Cardiac muscle cell (in vitro differentiated cells and primary cell): ENCODE results near the gene IL6R. TPM values are rescaled to one million over a fixed set of nuclear protein-coding genes. Genes with fewer than 3 reads are reported as not detected.
"Not testable (repeated sequence)": the region's sequence is repeated elsewhere in the genome, so short reads cannot be mapped to it uniquely, and the experiment has no call there.

ENCODE experiments used
- DNase-seq, 2 donors: peaks; one replicate each; pipeline versions ENCODE4 v3.0.0 to v3.0.0-alpha.2; 2010 to 2017; ENCODE audit warnings: low read depth in 1 of 2, low spot score in 1 of 2
- H3K27ac ChIP-seq: fragments of 200-600 bp; sonication (generic); 2 replicates; pipeline ENCODE4 v1.5.1; 2016
- H3K27me3 ChIP-seq: fragments of 200-600 bp; sonication (generic); 2 replicates; pipeline ENCODE4 v1.6.0; 2016; ENCODE audit warnings: control low read depth
- H3K36me3 ChIP-seq: fragments of 200-600 bp; sonication (generic); 2 replicates; pipeline ENCODE4 v1.5.1; 2016; ENCODE audit warnings: control low read depth
- H3K4me1 ChIP-seq: fragments of 200-600 bp; sonication (generic); 2 replicates; pipeline ENCODE4 v1.8.1; 2017; ENCODE audit warnings: low read depth, mild to moderate bottlenecking, mixed run types
- H3K4me3 ChIP-seq: fragments of 200-600 bp; sonication (generic); 2 replicates; pipeline ENCODE4 v1.5.1; 2016; ENCODE audit warnings: mild to moderate bottlenecking
- H3K9me3 ChIP-seq: fragments of 200-600 bp; sonication (generic); 2 replicates; pipeline ENCODE4 v1.5.1; 2017; ENCODE audit warnings: low read depth, mild to moderate bottlenecking, control low read depth
- CTCF ChIP-seq: IDR thresholded peaks from 2 replicates; pipeline ENCODE4 v1.5.1; 2012; ENCODE audit warnings: low read depth, mild to moderate bottlenecking, low read length
- polyA plus RNA-seq: library from polyadenylated mRNA; unstranded; fragments of >200 nt; fragmentation: Nextera tagmentation; extraction: Ambion mirVana; gene quantifications from 2 replicates; pipeline ENCODE4 v1.2.1, GENCODE V29; 2016
- total RNA-seq: library from RNA; depleted of rRNA; stranded (reverse); fragments of >200 nt; gene quantifications from 2 replicates; pipeline ENCODE4 v1.2.3, GENCODE V29; 2016

Gene IL6R
- total and polyA plus RNA-seq, 2 experiments from 2014 or later: 2.5 to 5.2 TPM

DNA sequence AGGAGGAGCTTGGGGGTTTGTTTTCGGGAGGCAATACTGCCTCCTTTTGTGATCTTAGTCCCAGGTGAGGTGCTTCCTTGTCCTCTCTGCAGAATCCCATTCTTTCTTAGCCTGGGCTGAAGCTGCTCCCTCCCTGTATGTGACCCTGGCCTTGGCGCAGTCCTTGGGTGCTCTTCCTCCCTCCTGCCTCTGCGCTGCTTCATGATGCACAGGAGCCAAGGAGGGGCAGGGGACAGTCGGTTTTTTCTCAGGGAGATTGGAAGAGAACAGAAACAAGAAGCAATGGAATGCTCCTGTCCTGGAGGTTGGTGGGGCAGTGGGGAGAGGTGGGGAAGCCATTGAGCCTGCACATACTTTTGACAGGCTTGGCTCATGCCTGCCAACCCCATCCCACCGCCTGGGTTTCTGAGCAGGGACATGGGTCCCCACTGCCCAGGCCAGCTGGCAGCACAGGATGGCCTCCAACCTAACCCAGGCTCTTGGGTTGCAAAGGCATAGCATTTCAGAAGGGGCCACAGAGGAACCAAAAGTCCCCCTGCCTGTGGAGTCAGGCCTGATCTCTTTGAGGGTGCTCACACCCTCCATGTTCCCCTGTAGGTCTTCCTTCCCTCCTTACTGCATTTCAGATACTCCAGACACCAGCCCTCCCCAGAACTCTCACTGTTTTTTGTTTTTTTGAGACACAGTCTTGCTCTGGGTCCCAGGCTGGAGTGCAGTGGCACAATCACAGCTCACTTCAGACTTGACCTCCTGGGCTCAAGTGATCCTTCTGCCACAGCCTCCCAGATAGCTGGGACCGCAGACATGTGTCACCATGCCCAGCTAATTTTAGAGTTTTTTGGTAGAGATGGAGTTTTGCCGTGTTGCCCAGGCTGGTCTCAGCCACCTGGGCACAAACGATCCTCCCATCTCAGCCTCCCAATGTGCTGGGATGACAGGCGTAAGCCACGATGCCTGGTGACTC is 16.1 kb downstream of the IL6R start:
- Histone ChIP-seq H3K36me3 (no peaks in the 10 kb centered on the region), H3K27me3 (no peaks in the 10 kb centered on the region), H3K9me3 (no peaks in the 10 kb centered on the region), H3K27ac (no peak overlapping the region), H3K4me1 (peaks cover 9% of the 10 kb centered on the region), H3K4me3 (no peak overlapping the region)
- no peak for DNase-seq
- TF ChIP-seq CTCF: no peak

DNA sequence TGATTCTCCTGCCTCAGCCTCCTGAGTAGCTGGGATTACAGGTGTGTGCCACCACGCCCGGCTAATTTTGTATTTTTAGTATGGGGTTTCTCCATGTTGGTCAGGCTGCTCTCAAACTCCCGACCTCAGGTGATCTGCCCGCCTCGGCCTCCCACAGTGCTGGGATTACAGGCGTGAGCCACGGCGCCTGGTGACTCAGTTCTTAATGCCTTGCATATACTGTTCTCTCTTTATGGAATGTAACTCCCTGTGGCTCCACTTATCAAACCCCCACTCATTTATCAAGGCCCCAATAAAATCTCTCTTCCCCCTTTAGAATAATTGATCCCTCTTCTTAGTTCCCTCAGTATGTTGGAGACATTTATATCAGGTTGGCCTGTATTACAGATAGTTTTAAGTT is 16.9 kb downstream of the IL6R start:
- not testable (repeated sequence) for H3K9me3 ChIP-seq, DNase-seq, H3K27me3 ChIP-seq, H3K4me1 ChIP-seq, H3K27ac ChIP-seq, H3K4me3 ChIP-seq, H3K36me3 ChIP-seq

DNA sequence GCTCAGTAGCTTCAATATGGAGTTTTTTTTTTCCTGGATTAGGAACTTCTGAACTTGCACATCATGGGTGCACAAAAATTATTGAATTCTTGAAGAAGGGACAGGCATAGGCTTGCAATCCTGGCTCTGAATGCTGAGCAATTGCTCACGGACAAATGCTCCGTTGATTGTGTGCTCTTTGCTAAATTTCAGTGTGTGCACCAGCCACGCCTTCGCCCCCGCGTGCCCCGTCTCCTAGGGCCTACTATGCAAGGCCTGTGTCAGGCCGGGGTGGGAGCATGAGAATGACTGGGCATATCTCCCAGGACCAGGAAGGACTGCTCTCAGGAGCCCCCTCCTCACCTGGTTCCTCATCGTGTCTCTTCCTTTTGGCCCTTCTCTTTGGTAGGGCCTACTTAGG is 17.4 kb downstream of the IL6R start:
- Histone ChIP-seq H3K9me3 (no peaks in the 10 kb centered on the region), H3K36me3 (no peaks in the 10 kb centered on the region), H3K4me3 (no peak overlapping the region), H3K27me3 (no peaks in the 10 kb centered on the region), H3K4me1 (peaks cover 13% of the 10 kb centered on the region), H3K27ac (no peak overlapping the region)
- DNase-seq: no peak
- no peak for TF ChIP-seq CTCF

DNA sequence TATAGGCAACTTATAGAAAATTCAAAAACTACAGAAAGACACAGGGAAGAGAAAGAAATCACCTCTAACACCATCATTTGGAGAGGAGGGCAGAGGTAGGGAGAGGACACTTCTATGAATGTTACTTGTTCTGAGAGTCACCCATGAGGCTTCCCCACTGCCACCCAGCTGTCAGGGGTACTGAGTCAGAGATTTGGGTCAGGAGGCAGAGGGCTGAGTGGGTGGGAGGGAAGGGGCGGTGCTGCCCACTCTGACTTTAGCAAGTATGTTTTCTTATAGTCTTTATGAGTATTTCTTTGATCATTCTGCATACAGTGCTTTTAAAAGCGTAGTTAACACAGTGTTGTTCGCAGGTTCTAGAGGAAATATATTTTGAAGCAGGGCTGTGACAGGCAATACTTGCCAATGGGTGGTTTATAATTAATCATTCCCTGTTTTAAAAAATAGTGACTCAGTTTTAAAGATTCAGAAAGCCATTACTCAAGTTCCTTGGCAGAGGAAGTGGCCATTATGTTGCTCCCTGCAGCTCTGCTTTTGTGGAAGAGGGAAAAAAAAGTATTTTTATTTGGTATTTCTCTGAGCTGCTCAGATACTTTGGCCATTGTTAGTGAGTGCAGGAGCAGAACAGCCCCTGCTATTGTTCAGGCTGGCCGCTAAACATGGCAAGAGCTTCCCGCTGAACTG is 18.3 kb downstream of the IL6R start:
- Histone ChIP-seq H3K36me3 (no peaks in the 10 kb centered on the region), H3K27me3 (no peaks in the 10 kb centered on the region), H3K4me3 (no peak overlapping the region), H3K9me3 (no peaks in the 10 kb centered on the region), H3K27ac (no peak overlapping the region), H3K4me1 (peaks cover 19% of the 10 kb centered on the region)
- TF ChIP-seq CTCF: no peak
- DNase-seq: peak in 1 of 2 donors; percentile 70

GRCh38 chr1:154423988-154424326 is 18.8 kb downstream of the IL6R start:
- peaks cover 19% of the 10 kb centered on the region for H3K4me1 ChIP-seq

More at GRCh38 chr1:154423988-154424326, 18.8 kb downstream of the IL6R start:
- no peak for TF ChIP-seq CTCF
- H3K27me3 ChIP-seq: no peaks in the 10 kb centered on the region
- H3K9me3 ChIP-seq: no peaks in the 10 kb centered on the region
- DNase-seq: no peak
- no peak overlapping the region for H3K4me3 ChIP-seq
- no peaks in the 10 kb centered on the region for H3K36me3 ChIP-seq
- no peak overlapping the region for H3K27ac ChIP-seq
